ENCODE measurements around the gene ZNF618.

ZNF618 gene

DNA sequence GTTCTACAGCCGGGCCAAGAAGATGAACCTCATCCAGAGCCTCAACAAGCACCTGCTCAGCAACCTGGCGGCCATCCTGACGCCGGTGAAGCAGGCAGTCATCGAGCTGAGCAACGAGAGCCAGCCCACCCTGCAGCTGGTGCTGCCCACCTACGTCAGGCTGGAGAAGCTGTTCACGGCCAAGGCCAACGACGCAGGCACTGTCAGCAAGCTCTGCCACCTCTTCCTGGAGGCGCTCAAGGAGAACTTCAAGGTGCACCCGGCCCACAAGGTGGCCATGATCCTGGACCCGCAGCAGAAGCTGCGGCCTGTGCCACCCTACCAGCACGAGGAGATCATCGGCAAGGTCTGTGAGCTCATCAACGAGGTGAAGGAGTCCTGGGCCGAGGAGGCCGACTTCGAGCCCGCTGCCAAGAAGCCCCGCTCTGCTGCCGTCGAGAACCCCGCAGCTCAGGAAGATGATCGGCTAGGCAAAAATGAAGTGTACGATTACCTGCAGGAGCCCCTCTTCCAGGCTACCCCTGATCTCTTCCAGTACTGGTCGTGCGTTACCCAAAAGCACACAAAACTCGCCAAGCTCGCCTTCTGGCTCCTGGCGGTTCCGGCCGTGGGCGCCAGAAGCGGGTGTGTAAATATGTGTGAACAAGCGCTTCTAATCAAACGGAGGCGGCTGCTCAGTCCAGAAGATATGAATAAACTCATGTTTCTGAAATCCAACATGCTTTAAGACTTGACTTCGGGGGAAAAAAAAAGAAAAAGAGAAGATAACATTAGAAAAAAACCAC lies 173.5 kb downstream of the ZNF618 start:
- DNase-seq, result no peak

DNA sequence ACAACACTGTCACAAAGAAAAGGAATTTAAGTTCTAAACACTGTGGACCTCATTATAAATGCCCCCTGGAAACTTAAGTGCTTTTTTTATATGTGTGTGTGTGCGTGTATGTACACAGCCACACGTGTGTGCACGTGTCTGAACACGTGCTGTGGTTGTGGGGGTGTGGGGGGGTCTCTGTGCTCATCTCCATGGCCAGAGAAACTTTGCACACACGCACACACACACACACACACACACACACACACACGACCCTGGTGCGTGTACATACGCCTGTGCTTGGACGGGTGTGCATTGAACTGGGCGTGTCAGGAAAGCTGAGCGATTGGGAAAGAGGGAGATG lies 174.1 kb downstream of the ZNF618 start:
- DNase-seq, result no peak

- DNase-seq, result no peak
These were observed 174.5 kb downstream of the ZNF618 start for GRCh38 chr9:114050646-114051045.

- DNase-seq, result no peak
These were observed 175.2 kb downstream of the ZNF618 start for GRCh38 chr9:114051281-114051680.

- DNase-seq, result no peak
These were observed 175.6 kb downstream of the ZNF618 start for GRCh38 chr9:114051706-114052105.

DNA sequence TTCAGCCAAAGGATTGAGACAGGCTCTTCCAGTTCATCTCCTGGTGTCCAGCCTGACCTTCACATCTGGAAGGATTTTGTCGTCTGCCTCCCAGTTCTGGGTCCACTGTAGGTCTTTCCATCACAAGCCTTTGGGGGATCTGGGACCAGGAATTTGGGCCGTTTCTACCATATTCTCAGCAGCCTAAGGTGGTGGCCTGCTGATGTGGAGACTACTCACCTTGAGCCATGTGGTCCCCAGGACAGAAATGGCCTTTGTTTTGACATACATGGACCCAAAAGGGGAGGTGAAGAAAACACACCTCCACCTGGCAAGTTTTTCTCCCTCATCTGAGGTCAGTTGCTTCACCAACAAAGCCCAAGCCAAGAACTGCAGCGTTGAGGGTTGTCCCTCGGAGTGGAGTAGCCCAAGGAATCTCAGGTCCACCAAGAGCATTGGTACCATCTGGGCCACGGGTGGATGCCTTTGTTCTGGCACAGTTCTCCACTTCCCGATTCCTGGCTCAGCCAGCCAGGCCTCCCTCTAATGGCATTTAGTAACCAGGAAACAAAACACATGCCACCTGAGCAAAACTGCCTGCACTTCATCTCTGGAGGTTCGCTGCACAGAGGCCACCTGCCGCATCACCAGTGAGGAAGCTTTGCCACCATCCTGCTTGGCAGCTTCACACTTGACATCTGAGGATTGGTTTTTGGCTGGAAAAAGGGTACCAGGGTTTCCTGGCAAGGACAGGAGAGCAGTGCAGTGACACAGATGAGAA lies 177.3 kb downstream of the ZNF618 start:
- DNase-seq, result no peak

DNA sequence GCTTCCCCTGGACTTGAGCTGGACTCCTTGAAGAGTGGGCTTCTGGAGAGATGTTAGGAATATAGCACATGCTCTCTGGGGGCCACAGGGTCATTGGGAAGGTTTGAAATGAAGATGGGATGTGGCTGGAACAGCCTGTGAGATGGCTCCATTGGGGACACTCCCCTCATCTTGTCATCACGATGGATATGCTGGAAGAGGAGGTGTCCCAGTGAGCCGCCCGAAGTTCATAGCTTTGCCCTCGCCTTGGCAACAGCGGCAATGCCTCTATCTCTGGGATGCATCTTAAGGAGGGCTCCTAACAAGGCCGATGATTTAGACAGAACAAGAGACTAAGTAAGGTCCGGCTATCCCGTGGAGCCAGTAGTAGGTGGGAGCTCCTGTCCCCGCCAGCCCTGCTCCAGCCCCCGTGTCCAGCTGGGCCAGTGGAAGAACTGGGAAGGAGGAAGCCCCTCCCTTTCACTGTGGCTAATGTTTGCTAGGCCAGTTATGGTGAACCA lies 178.1 kb downstream of the ZNF618 start:
- DNase-seq, result no peak

DNA sequence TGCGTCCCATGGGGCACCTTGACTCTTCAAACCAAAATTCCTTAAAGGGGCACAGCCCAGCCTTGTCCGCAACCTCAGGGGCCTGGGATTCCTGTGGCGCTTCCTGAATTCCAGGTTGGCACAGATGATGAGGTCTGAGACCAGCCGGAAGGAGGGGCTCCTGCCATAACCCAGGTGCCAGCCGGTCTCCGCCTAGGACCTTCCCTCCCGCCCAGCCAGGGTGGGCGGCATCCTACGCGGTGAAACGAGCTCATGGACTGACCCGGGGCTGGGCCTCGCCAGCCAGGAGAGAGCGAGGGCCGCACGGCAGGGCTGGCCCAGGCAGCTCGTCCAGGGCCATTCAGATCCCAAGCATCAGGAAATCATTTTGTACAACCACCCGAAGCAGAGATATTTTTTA lies 179.0 kb downstream of the ZNF618 start:
- no peak for DNase-seq

GRCh38 chr9:114055894-114056293 lies 179.8 kb downstream of the ZNF618 start:
- no peak for DNase-seq

DNA sequence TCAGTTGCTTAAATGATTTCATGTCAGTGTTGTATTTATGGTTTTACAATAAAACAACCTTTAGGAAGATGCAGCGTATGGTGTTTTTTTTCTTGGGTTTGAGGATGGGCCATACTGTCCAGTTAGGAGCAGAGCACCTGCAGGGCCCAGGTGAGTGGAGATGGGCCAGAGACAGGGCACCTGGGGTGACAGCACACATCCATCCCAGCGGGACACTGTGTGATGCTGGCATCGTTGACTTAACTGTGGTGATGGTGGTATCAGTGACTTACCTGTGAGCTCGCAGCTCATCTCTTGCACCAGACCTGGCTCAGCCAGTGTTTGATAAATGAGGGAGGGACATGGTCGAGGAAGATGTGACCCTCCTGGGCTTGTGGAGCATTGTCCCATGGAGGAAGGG lies 180.4 kb downstream of the ZNF618 start:
- no peak for DNase-seq

DNA sequence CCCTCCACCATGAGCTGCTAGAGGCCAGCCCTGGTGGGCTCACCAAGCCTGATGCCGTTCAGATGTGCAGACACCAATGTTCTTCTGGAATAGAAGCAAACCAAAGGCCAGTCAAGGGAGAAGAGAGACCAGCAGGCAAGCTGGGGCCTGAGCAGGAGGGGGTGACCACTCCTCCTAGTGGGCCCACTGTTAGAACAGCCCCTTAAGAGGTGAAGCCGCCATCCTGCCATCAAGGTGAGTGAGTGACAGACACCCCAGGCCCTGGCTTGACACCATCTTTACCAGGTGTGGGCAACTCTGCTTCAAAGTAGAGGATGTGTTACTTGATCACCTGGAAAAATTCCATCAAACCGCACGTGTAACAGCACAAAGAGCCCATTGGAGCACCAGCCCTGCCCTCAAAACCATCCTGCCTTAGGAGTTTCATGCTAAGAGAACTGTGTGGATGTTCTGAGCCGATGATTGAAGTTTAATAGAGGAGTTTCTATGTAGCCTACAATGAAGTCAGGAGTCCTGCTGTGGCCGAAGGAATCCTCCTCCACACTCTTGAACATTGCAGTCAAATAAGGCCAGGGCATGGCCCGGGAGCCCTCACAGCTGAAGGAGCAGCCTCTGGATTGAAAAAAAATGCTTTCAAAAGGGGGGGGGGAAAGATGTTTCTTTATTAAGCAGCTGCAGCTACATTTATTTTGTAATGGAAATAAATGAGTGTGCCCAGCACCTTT lies 181.2 kb downstream of the ZNF618 start:
- DNase-seq, result no peak

DNA sequence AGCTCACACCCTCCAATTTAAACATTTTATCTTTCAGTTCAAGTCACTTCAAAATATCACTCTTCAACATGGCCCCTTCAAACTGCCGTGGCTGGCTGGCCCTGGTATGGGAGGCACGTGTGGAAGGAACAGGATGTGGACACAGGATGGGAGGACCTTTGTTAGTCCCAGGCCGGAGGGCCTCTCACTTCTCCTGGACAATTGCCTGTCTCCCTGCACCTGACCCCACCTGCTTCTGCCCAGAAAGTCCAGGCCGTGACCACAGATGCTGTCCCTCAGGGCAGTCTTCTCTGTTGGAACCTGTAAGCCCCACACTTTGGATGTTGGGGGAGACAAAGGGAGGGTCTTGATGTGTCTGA lies 182.6 kb downstream of the ZNF618 start:
- no peak for DNase-seq

DNA sequence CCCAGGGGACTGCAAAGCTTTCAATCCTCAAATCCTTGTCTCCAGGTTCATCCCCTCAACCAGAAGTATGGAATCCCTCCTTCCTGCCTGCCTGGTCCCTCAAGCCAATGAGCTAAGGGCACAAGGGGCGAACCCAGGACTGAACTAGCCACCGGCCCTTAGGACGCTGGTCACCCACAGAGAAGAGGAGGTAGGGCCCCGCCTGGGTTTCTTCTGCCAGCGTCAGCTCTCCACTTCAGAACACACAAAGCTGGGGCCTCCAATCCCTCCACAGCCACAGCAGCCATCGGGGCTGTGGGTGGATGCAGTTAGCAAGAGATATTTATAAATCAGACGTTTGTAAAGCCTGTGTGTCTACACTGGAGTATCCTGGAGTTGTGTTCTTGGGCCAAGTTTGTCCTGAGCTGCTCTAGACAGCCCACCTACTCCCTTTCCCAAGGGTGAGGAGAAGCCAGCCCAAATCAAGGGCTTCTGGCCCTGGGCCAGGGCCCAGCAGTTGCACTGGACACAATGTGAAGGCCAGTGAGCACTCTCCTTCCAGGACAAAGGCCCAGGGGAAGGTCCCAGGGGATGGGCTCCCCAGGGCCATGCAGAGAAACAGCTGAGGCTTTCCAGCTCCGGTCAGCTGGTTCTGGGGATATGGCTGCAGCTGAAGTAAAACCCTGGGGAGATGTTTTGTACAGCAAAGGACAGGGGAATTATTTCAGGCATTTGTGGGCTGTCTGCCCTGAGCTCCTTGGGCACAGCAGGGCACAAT lies 183.1 kb downstream of the ZNF618 start:
- no peak for DNase-seq

- DNase-seq, result no peak
These were observed 184.0 kb downstream of the ZNF618 start for GRCh38 chr9:114060070-114060469.

- DNase-seq, result no peak
These were observed 184.6 kb downstream of the ZNF618 start for GRCh38 chr9:114060711-114061110.

DNA sequence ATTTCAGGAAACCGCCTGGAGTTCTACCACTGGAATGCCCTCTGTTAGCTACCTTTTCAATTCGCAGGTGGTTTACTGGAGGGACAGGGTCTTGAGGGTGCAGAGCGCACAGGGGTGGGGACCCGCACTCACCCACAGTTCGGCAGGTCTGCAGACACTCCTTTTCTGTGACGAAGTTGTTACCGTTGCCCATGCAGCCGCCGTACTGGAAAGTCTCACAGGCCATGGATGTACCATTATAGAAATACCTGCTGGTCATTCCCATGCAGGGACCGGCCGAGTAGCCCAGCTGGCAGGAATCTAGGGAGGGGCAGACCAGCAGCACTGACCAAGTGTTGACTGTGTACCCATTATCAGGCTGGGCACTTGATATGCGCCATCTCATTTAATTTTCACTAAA lies 185.2 kb downstream of the ZNF618 start:
- no peak for DNase-seq

DNA sequence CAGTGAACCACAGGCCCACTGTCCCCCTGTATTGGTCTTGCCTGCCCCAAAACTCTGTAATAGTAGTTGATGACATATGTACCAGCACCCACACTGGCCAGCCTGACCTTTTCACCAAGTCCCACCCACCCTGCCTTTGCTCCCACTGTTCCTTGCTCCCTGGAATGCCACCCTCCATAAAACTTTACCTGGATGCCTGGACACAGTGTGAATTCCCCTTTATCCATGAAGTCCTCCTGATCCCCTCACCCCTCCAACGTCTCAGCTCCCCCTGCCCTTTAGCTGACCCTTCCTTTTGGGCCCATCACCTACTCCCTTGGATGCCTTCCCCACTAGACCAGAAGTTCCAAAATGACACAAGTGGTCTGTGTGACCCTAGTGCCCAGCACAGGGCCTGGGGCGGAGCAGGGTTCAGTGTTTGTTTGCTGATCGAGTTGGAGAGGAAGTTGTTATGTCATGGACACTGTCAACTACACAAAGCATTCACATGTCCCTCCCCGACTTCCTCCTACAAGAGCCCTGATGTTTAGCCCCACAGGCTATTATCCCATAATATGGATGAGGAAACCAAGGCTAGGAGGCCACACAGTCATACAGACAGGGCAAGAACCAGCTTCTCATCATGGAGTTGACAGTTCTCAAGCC lies 185.8 kb downstream of the ZNF618 start:
- DNase-seq, result no peak

- no peak for DNase-seq
These were observed 189.2 kb downstream of the ZNF618 start for GRCh38 chr9:114065304-114065703.

DNA sequence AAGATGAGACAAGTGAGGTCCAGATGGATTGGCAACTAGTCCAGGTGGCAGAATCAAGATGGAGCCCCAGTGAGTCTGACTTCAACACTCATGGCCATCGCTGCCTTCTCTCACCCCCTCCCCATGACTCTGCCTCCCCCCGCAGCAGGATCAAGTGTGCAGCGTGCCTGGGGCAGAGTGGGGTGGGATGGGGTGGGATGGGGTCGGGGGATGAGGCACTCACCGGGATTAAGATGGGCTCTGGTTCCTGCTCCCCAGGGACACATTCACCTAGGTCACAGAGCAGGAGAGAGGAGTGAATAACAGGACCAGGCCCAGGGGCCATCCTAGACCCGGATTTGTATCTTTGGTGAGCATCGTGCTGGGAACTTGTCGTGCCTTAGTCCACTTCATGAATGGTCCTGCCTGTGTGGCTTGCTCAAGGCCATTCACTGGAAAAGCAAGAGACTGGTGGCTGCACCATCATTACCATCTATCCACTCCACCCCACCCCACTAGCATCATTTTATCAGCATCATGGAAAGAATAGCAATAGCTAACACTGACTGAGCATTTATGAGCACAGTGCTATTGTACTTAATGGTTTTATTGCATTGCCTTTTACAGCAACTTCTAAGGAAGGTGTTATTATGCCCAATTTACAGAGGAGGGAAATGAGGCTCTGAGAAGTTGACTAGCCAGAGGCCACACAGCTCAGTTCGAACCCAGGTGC lies 193.5 kb downstream of the ZNF618 start:
- DNase-seq, result no peak

GRCh38 chr9:114070188-114071103 lies 194.3 kb downstream of the ZNF618 start:
- no peak for DNase-seq
